Prostate gland (tissue), 2 donors: Measurements from ENCODE around the gene CLDN10.

ENCODE experiments used
- POLR2A ChIP-seq: fragments of 450-650 bp; IDR thresholded peaks from one replicate; pipeline ENCODE4 v1.6.1; 2016; ENCODE audit warnings: antibody characterized with exemption, mild to moderate bottlenecking
- POLR2AphosphoS5 ChIP-seq: sonication (generic); formaldehyde crosslinking; IDR thresholded peaks from one replicate; pipeline ENCODE4 v1.6.1; 2017; ENCODE audit warnings: antibody characterized with exemption
- TF ChIP-seq, protein P1 (sequence below), 4 experiments: fragments of 200-600 bp in 2 of 4; fragments of 450-650 bp in 2 of 4; sonication (generic) in 2 of 4; IDR thresholded peaks; 1 replicate in 3 of 4; 2 replicates in 1 of 4; pipeline ENCODE4 v1.5.1; 2016 to 2019; ENCODE audit warnings: antibody characterized with exemption in 4 of 4, mild to moderate bottlenecking in 2 of 4, moderate library complexity in 2 of 4

DNA sequence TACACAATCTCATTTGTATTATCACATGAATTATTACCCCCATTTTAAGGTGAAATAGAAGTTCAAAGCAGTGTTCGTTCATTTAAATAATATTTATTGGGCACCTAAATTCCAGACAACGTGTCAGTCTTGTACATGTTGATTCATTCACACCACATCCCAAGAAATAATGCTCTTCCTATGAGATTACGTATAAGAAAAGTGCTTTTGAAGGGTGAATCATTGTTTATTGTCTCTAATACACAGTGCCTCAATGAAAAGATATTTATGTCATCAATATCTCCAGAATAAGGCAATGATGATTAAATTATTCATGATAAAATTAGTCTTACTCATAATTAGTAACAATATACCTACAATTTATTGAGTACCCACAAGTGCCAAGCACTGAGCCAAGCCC, 35.6 kb downstream of the CLDN10 start:
- TF ChIP-seq, protein P1, sequence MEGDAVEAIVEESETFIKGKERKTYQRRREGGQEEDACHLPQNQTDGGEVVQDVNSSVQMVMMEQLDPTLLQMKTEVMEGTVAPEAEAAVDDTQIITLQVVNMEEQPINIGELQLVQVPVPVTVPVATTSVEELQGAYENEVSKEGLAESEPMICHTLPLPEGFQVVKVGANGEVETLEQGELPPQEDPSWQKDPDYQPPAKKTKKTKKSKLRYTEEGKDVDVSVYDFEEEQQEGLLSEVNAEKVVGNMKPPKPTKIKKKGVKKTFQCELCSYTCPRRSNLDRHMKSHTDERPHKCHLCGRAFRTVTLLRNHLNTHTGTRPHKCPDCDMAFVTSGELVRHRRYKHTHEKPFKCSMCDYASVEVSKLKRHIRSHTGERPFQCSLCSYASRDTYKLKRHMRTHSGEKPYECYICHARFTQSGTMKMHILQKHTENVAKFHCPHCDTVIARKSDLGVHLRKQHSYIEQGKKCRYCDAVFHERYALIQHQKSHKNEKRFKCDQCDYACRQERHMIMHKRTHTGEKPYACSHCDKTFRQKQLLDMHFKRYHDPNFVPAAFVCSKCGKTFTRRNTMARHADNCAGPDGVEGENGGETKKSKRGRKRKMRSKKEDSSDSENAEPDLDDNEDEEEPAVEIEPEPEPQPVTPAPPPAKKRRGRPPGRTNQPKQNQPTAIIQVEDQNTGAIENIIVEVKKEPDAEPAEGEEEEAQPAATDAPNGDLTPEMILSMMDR (IDR thresholded peaks at IDR 0.05), result no peak
- no peak for TF ChIP-seq POLR2A
- no peak for TF ChIP-seq POLR2AphosphoS5
